Measurements from ENCODE around the gene CUL3. TPM values are rescaled to one million over a fixed set of nuclear protein-coding genes. Genes with fewer than 3 reads are reported as not detected.

The CUL3 gene
- total RNA-seq, 4 donors from 2014 or later, result 68.5 to 75.1 (median 70.8) TPM

DNA sequence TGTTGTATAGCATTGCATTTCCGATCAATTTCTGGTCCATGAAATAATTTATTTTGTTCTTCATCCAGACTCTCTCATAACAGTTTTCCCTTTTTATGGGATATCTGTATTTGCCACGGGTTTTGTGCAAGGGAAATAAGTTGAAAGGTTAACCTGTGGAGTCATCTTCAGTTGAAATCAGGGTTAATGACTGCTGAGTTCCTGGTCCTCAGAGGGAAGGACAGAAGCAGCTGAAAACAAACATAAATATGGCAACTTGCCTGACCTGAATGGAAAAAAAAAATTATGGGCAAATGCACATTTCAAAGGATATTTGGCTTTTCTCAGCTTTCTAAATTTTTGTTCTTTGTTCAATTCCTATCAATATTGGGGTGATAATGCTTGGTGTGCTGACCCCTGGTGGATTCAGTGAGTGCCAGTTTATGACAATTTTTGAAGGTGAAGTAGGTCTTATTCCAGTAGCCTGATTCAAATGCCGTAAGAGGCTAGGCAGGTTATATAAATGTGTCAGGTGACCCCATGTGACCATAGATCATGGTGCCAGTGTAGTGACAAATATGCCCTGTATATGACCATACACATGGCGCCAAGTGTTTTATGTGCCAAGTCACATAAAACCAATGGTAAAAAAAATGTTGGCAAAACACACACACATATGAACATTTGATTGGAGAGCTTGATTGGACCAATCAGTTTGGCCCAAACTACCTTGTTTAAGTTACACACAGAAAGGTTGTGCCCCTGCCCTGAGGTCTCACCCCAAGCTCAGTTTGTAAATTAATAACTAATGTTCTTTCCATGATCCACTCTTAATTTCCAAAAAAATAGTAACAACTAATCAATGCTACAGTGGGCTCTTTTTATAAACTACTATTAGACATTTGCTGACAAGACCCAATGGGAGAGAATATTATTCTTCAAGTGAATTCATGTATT lies 135.7 kb downstream of the CUL3 start:
- ATAC-seq, result no peak
- Histone ChIP-seq H3K9me3 (peaks cover 0 to 7% (median 0%) of the 10 kb centered on the region in 3 donors), H3K4me1 (no peaks in the 10 kb centered on the region), H3K4me3 (no peak overlapping the region), H3K27ac (no peak overlapping the region), H3K36me3 (no peaks in the 10 kb centered on the region), H3K27me3 (peaks cover 10% of the 10 kb centered on the region)
- WGBS, 2 donors (ENCODE audit: low coverage in 1 of 2), result 56 to 67% methylated on average over 4 of the region's 4 CpGs
- TF ChIP-seq CTCF (IDR thresholded peaks at IDR 0.05), result peak in 3 of 4 experiments; percentile 36 to 46 (median 39)
- no peak for TF ChIP-seq POLR2A (IDR thresholded peaks at IDR 0.05)

GRCh38 chr2:224448236-224448635 lies 136.9 kb downstream of the CUL3 start:
- no peak for ATAC-seq
- H3K36me3 ChIP-seq, result no peaks in the 10 kb centered on the region
- no peak overlapping the region for H3K27ac ChIP-seq
- no peak overlapping the region for H3K4me3 ChIP-seq
- H3K27me3 ChIP-seq, result peaks cover 22% of the 10 kb centered on the region
- TF ChIP-seq CTCF (IDR thresholded peaks at IDR 0.05) (no peak), POLR2A (IDR thresholded peaks at IDR 0.05) (no peak), POLR2AphosphoS5 (IDR thresholded peaks at IDR 0.05) (no peak), EP300 (IDR thresholded peaks at IDR 0.05) (no peak)
- H3K9me3 ChIP-seq, result peaks cover 0 to 1% (median 0%) of the 10 kb centered on the region in 3 donors
- 71 to 73% methylated on average over 1 of the region's 1 CpG for WGBS, 2 donors (ENCODE audit: low coverage in 1 of 2)
- no peaks in the 10 kb centered on the region for H3K4me1 ChIP-seq

DNA sequence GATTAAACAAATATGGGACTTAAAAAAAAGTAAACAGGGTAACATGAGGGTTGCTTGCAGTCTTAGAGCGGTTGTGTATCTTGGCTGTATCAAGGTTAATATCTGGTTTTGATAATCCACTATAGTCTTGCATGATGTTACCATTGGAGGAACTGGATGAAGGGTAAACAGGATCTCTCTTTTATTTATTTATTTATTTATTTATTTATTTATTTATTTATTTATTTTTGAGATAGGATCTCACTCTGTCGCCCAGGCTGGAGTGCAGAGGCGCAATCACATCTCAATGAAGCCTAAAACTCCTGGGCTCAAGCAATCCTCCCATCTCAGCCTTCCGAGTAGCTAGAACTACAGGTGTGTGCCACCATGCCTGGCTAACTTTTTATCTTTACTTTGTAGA lies 140.4 kb downstream of the CUL3 start:
- no peak overlapping the region for H3K4me3 ChIP-seq
- peaks cover 45% of the 10 kb centered on the region for H3K27me3 ChIP-seq
- no peak overlapping the region for H3K27ac ChIP-seq
- H3K4me1 ChIP-seq, result peaks cover 0 to 17% (median 5%) of the 10 kb centered on the region in 3 donors
- H3K36me3 ChIP-seq, result no peaks in the 10 kb centered on the region
- no peaks in the 10 kb centered on the region for H3K9me3 ChIP-seq
- no peak for TF ChIP-seq CTCF (IDR thresholded peaks at IDR 0.05)
- WGBS, 2 donors (ENCODE audit: low coverage in 1 of 2), result 89 to 97% methylated on average over 4 of the region's 4 CpGs
- ATAC-seq, result no peak

- H3K36me3 ChIP-seq, result no peaks in the 10 kb centered on the region
- H3K27ac ChIP-seq, result no peak overlapping the region
- no peaks in the 10 kb centered on the region for H3K9me3 ChIP-seq
- 80 to 84% methylated on average over 1 to 5 of the region's 5 CpGs for WGBS, 2 donors (ENCODE audit: low coverage in 1 of 2)
- no peak for TF ChIP-seq POLR2AphosphoS5 (IDR thresholded peaks at IDR 0.05)
- no peak for TF ChIP-seq CTCF (IDR thresholded peaks at IDR 0.05)
- no peak for TF ChIP-seq POLR2A (IDR thresholded peaks at IDR 0.05)
- TF ChIP-seq EP300 (IDR thresholded peaks at IDR 0.05), result no peak
- ATAC-seq, result no peak
- peaks cover 45% of the 10 kb centered on the region for H3K27me3 ChIP-seq
- peaks cover 0 to 17% (median 5%) of the 10 kb centered on the region in 3 donors for H3K4me1 ChIP-seq
- no peak overlapping the region for H3K4me3 ChIP-seq
Measured at GRCh38 chr2:224444021-224444420, 141.1 kb downstream of the CUL3 start.

Measured in gastroesophageal sphincter (tissue), 4 donors.